Fibroblast of mammary gland (primary cell): Measurements from ENCODE around the gene CFAP58.

ENCODE experiments used
- DNase-seq: peaks from one replicate; pipeline ENCODE4 v3.0.0-alpha.2; 2010; ENCODE audit warnings: low read depth
- H3K4me3 ChIP-seq: 2 replicates; pipeline ENCODE4 v1.5.1; 2011; ENCODE audit warnings: low read depth, mild to moderate bottlenecking, low read length, moderate library complexity; ENCODE audit not compliant: control insufficient read depth
- CTCF ChIP-seq: conservative IDR thresholded peaks from 2 replicates; pipeline ENCODE4 v1.5.1; 2011; ENCODE audit warnings: low read depth, low read length, inconsistent platforms; ENCODE audit not compliant: control insufficient read depth, insufficient read depth

CFAP58 gene

GRCh38 chr10:104472505-104472904 is 118.9 kb downstream of the CFAP58 start:
- H3K4me3 ChIP-seq, result no peak overlapping the region
- DNase-seq, result peak; percentile 24
- TF ChIP-seq CTCF, result no peak

GRCh38 chr10:104472957-104473745 is 119.5 kb downstream of the CFAP58 start:
- DNase-seq, result peak; percentile 16
- no peak for TF ChIP-seq CTCF

GRCh38 chr10:104478380-104478779 is 124.7 kb downstream of the CFAP58 start:
- no peak for TF ChIP-seq CTCF
- DNase-seq, result no peak

More at GRCh38 chr10:104472957-104473745, 119.5 kb downstream of the CFAP58 start:
- H3K4me3 ChIP-seq, result no peak overlapping the region

GRCh38 chr10:104479906-104480593 is 126.4 kb downstream of the CFAP58 start:
- H3K4me3 ChIP-seq, result no peak overlapping the region
- peak; percentile 20 for DNase-seq
- no peak for TF ChIP-seq CTCF

More at GRCh38 chr10:104478380-104478779, 124.7 kb downstream of the CFAP58 start:
- no peak overlapping the region for H3K4me3 ChIP-seq

GRCh38 chr10:104480797-104481196 is 127.2 kb downstream of the CFAP58 start:
- TF ChIP-seq CTCF, result no peak

GRCh38 chr10:104483582-104483981 is 129.9 kb downstream of the CFAP58 start:
- no peak for DNase-seq
- TF ChIP-seq CTCF, result no peak
- no peak overlapping the region for H3K4me3 ChIP-seq

More at GRCh38 chr10:104480797-104481196, 127.2 kb downstream of the CFAP58 start:
- DNase-seq, result no peak
- H3K4me3 ChIP-seq, result no peak overlapping the region
